B cell (primary cell): ENCODE measurements around the gene RAB5B.
"Not testable (repeated sequence)": the region's sequence is repeated elsewhere in the genome, so short reads cannot be mapped to it uniquely, and the experiment has no call there.

Experiments
- CTCF ChIP-seq: fragments of 200-600 bp; IDR thresholded peaks from one replicate; pipeline ENCODE4 v1.8.0; 2022; ENCODE audit warnings: antibody characterized with exemption, mild to moderate bottlenecking
- EZH2 ChIP-seq: IDR thresholded peaks from 2 replicates; pipeline ENCODE4 v1.6.1; 2012; ENCODE audit warnings: borderline replicate concordance, low read depth, mild to moderate bottlenecking, moderate library complexity, low read length; ENCODE audit not compliant: insufficient read depth, poor library complexity, severe bottlenecking

- not testable (repeated sequence) for TF ChIP-seq CTCF, EZH2
Observed at GRCh38 chr12:56003376-56003775, 29.5 kb downstream of the RAB5B start.
